ENCODE results near the gene GP9. TPM values are rescaled to one million over a fixed set of nuclear protein-coding genes. Genes with fewer than 3 reads are reported as not detected.

GP9 gene
- total RNA-seq, 1 experiment from 2014 or later: not detected

- H3K27me3 ChIP-seq (replicated peaks; ENCODE audit: insufficient read depth, low read depth, low read length, poor library complexity): no peaks in the 10 kb centered on the region
- intact Hi-C loops (cut with micrococcal nuclease; ENCODE audit: unreplicated experiment): no loop called here
- TF ChIP-seq CTCF (conservative IDR thresholded peaks at IDR 0.05; ENCODE audit: low read depth, low read length) (no peak), EZH2 (IDR thresholded peaks at IDR 0.05; ENCODE audit: borderline replicate concordance, low read depth, low read length, poor library complexity, severe bottlenecking) (no peak)
- no peaks in the 10 kb centered on the region for H3K4me1 ChIP-seq (ENCODE audit: insufficient read depth, low read length, poor library complexity, severe bottlenecking)
- H3K4me3 ChIP-seq (ENCODE audit: low read depth, low read length, poor library complexity, severe bottlenecking): no peak overlapping the region
- ChIA-PET POLR2A (ENCODE audit: low non-redundant PET) (no interaction called here), CTCF (no interaction called here)
- DNase-seq (ENCODE audit: low spot score): no peak
- H3K36me3 ChIP-seq (ENCODE audit: insufficient read depth, low read length, poor library complexity, severe bottlenecking): no peaks in the 10 kb centered on the region
- no peaks in the 10 kb centered on the region for H3K9me3 ChIP-seq (ENCODE audit: low read depth, low read length, poor library complexity, severe bottlenecking)
- H3K27ac ChIP-seq (ENCODE audit: low read depth, low read length, poor library complexity, severe bottlenecking): no peak overlapping the region
- no TSS peak for BruUV-seq (replicated peaks)
Observed at GRCh38 chr3:129033633-129034321, 26.8 kb upstream of the GP9 start.

- no peak for DNase-seq (ENCODE audit: low spot score)
- Histone ChIP-seq H3K36me3 (ENCODE audit: insufficient read depth, low read length, poor library complexity, severe bottlenecking) (no peaks in the 10 kb centered on the region), H3K4me3 (ENCODE audit: low read depth, low read length, poor library complexity, severe bottlenecking) (no peak overlapping the region), H3K27me3 (replicated peaks; ENCODE audit: insufficient read depth, low read depth, low read length, poor library complexity) (no peaks in the 10 kb centered on the region), H3K27ac (ENCODE audit: low read depth, low read length, poor library complexity, severe bottlenecking) (no peak overlapping the region), H3K4me1 (ENCODE audit: insufficient read depth, low read length, poor library complexity, severe bottlenecking) (peaks cover under 1% of the 10 kb centered on the region), H3K9me3 (ENCODE audit: low read depth, low read length, poor library complexity, severe bottlenecking) (no peaks in the 10 kb centered on the region)
- BruUV-seq (replicated peaks): no TSS peak
- intact Hi-C loops (cut with micrococcal nuclease; ENCODE audit: unreplicated experiment): no loop called here
- no peak for TF ChIP-seq CTCF (conservative IDR thresholded peaks at IDR 0.05; ENCODE audit: low read depth, low read length)
- TF ChIP-seq EZH2 (IDR thresholded peaks at IDR 0.05; ENCODE audit: borderline replicate concordance, low read depth, low read length, poor library complexity, severe bottlenecking): no peak
- CTCF ChIA-PET: no interaction called here
- POLR2A ChIA-PET (ENCODE audit: low non-redundant PET): no interaction called here
Observed at GRCh38 chr3:129034642-129035041, 25.9 kb upstream of the GP9 start.

- no peak for TF ChIP-seq EZH2 (IDR thresholded peaks at IDR 0.05; ENCODE audit: borderline replicate concordance, low read depth, low read length, poor library complexity, severe bottlenecking)
- TF ChIP-seq CTCF (conservative IDR thresholded peaks at IDR 0.05; ENCODE audit: low read depth, low read length): no peak
- Histone ChIP-seq H3K9me3 (ENCODE audit: low read depth, low read length, poor library complexity, severe bottlenecking) (no peaks in the 10 kb centered on the region), H3K27me3 (replicated peaks; ENCODE audit: insufficient read depth, low read depth, low read length, poor library complexity) (no peaks in the 10 kb centered on the region), H3K4me1 (ENCODE audit: insufficient read depth, low read length, poor library complexity, severe bottlenecking) (peaks cover 3% of the 10 kb centered on the region), H3K36me3 (ENCODE audit: insufficient read depth, low read length, poor library complexity, severe bottlenecking) (no peaks in the 10 kb centered on the region), H3K27ac (ENCODE audit: low read depth, low read length, poor library complexity, severe bottlenecking) (no peak overlapping the region), H3K4me3 (ENCODE audit: low read depth, low read length, poor library complexity, severe bottlenecking) (no peak overlapping the region)
- intact Hi-C loops (cut with micrococcal nuclease; ENCODE audit: unreplicated experiment): no loop called here
- BruUV-seq (replicated peaks): no TSS peak
- ChIA-PET CTCF (no interaction called here), POLR2A (ENCODE audit: low non-redundant PET) (no interaction called here)
- no peak for DNase-seq (ENCODE audit: low spot score)
Observed at GRCh38 chr3:129035360-129036221, 25.0 kb upstream of the GP9 start.

Data from A673 (cell line).